Fibroblast of mammary gland (primary cell): ENCODE measurements around the gene NAV3.

Experiments
- DNase-seq: peaks from one replicate; pipeline ENCODE4 v3.0.0-alpha.2; 2010; ENCODE audit warnings: low read depth
- H3K4me3 ChIP-seq: 2 replicates; pipeline ENCODE4 v1.5.1; 2011; ENCODE audit warnings: low read depth, mild to moderate bottlenecking, low read length, moderate library complexity; ENCODE audit not compliant: control insufficient read depth
- TF ChIP-seq, protein P1 (sequence below): conservative IDR thresholded peaks from 2 replicates; pipeline ENCODE4 v1.5.1; 2011; ENCODE audit warnings: low read depth, low read length, inconsistent platforms; ENCODE audit not compliant: control insufficient read depth, insufficient read depth

The NAV3 gene

DNA sequence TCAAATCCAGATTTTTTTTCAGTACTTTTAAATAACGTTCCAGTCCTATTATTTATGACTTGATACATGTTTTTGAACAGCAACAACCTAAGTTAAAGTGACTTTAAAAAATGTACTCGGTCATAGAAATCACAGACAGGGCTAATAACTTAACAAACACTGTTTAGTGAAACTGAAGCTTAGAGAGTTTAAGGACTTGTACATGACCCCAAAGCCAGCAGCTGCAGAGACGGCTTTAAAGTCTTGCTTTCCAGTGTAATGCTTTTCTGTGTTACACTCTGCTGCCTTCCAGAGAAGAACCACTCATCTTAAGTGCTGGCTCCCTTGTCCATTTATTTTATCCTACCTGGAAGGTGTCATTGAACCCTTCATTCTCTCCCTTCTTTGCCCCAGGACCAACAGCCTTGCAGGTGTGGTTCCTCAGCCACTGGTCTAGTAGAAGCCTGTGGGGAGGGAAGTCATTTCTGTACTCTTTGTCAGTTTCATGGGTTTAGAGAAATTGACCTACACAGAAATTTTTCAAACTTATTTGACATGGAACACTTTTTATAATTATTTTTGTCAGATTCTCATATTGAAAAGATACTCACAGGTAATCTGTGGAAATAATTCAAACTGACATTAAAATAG lies 60.9 kb downstream of the NAV3 start:
- no peak for DNase-seq
- TF ChIP-seq, protein P1, sequence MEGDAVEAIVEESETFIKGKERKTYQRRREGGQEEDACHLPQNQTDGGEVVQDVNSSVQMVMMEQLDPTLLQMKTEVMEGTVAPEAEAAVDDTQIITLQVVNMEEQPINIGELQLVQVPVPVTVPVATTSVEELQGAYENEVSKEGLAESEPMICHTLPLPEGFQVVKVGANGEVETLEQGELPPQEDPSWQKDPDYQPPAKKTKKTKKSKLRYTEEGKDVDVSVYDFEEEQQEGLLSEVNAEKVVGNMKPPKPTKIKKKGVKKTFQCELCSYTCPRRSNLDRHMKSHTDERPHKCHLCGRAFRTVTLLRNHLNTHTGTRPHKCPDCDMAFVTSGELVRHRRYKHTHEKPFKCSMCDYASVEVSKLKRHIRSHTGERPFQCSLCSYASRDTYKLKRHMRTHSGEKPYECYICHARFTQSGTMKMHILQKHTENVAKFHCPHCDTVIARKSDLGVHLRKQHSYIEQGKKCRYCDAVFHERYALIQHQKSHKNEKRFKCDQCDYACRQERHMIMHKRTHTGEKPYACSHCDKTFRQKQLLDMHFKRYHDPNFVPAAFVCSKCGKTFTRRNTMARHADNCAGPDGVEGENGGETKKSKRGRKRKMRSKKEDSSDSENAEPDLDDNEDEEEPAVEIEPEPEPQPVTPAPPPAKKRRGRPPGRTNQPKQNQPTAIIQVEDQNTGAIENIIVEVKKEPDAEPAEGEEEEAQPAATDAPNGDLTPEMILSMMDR = no peak
- H3K4me3 ChIP-seq = no peak overlapping the region

GRCh38 chr12:77893918-77894317 lies 63.2 kb downstream of the NAV3 start:
- H3K4me3 ChIP-seq = no peak overlapping the region
- DNase-seq = peak; percentile 67
- TF ChIP-seq, protein P1 = no peak

GRCh38 chr12:77894556-77894955 lies 63.9 kb downstream of the NAV3 start:
- no peak overlapping the region for H3K4me3 ChIP-seq
- DNase-seq = no peak
- TF ChIP-seq, protein P1 = no peak

DNA sequence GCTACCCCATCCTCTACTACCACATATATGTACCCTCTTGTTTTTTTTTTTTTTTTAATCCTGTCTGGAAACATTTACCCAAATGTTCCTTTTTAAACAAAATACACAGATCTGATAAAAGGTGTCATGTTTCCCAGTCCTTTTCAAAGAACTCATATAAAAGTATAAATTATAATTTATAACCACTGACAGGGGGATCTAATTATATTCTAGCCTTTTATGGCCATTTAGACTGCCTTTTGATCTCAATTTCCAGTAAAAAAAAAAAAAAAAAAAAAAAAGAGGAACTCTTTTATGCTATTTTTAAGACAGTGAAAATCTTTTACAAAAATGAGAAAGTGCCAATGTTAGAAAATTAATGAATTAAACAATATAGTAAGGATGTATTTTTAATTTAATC lies 65.0 kb downstream of the NAV3 start:
- TF ChIP-seq, protein P1 = no peak
- H3K4me3 ChIP-seq = no peak overlapping the region
- no peak for DNase-seq

DNA sequence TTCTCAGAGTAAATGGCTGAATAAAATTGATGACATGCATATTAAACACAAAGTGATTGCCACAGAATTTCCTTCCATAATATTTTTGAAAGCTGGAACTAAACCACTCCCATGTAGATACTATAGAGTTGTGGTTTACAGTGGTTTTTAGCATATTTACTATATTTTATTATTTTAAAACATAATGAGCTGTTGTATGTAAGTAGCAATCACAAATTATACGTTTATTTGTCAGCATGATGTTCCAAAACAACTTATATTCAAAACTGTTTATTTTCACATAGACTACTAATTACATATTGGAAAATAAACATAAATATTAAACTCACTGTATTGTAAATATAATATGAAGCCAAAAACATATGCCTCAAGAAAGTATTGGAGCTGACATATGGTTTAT lies 77.2 kb downstream of the NAV3 start:
- no peak overlapping the region for H3K4me3 ChIP-seq
- TF ChIP-seq, protein P1 = no peak
- DNase-seq = no peak

DNA sequence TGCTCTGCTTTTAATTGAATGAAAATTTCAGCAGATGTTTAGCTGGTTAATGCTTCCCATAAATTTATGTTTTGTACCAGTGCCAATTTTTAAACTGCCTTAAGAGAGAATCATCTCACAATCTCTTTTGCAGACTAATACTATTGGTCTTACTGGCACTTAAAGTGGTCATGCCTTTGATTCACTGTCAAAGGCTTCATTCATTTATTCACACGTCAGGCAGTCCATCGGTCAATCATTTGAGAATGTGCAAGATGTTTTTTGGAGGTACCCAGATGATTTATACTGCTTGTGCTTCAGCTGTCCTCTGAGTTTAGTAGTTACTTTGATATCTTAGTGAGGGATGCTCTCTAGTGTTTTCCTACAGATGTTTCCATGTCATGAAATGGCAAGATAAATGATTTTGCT lies 83.4 kb downstream of the NAV3 start:
- peak; percentile 16 for DNase-seq
- no peak overlapping the region for H3K4me3 ChIP-seq
- TF ChIP-seq, protein P1 = no peak
